ENCODE measurements around the gene FAM240A.
"Not testable (repeated sequence)": the region's sequence is repeated elsewhere in the genome, so short reads cannot be mapped to it uniquely, and the experiment has no call there.

The FAM240A gene

GRCh38 chr3:46587268-46587667 lies 25.1 kb upstream of the FAM240A start:
- not testable (repeated sequence) for DNase-seq

- no peak for DNase-seq
Observed at GRCh38 chr3:46593274-46593862, 19.0 kb upstream of the FAM240A start.

- DNase-seq: no peak
Observed at GRCh38 chr3:46593979-46594378, 18.3 kb upstream of the FAM240A start.

- no peak for DNase-seq
Observed at GRCh38 chr3:46594723-46595122, 17.6 kb upstream of the FAM240A start.

GRCh38 chr3:46595819-46596314 lies 16.5 kb upstream of the FAM240A start:
- DNase-seq: no peak

GRCh38 chr3:46599590-46599989 lies 12.7 kb upstream of the FAM240A start:
- DNase-seq: no peak

GRCh38 chr3:46603446-46604046 lies 8.8 kb upstream of the FAM240A start:
- no peak for DNase-seq

GRCh38 chr3:46604127-46604526 lies 8.2 kb upstream of the FAM240A start:
- DNase-seq: no peak

- no peak for DNase-seq
Observed at GRCh38 chr3:46607603-46608028, 4.7 kb upstream of the FAM240A start.

GRCh38 chr3:46609212-46609721 lies 3.1 kb upstream of the FAM240A start:
- DNase-seq: no peak

GRCh38 chr3:46609944-46610722 lies 2.2 kb upstream of the FAM240A start:
- DNase-seq: no peak

GRCh38 chr3:46613313-46614005 lies 1.1 kb downstream of the FAM240A start:
- no peak for DNase-seq

GRCh38 chr3:46614431-46614830 lies 2.1 kb downstream of the FAM240A start:
- no peak for DNase-seq

GRCh38 chr3:46615050-46615775 lies 2.9 kb downstream of the FAM240A start:
- no peak for DNase-seq

GRCh38 chr3:46615976-46616375 lies 3.7 kb downstream of the FAM240A start:
- DNase-seq: no peak

GRCh38 chr3:46617941-46618340 lies 5.6 kb downstream of the FAM240A start:
- DNase-seq: no peak

GRCh38 chr3:46619845-46620778 lies 7.8 kb downstream of the FAM240A start:
- DNase-seq: no peak

GRCh38 chr3:46624533-46624932 lies 12.2 kb downstream of the FAM240A start:
- no peak for DNase-seq

- no peak for DNase-seq
Observed at GRCh38 chr3:46624975-46625490, 12.7 kb downstream of the FAM240A start.

GRCh38 chr3:46626039-46626438 lies 13.7 kb downstream of the FAM240A start:
- DNase-seq: no peak

- no peak for DNase-seq
Observed at GRCh38 chr3:46627078-46627477, 14.8 kb downstream of the FAM240A start.

All from activated CD4-positive, alpha-beta T cell treated with anti-CD3 and anti-CD28 coated beads, Interleukin-2, amount 50 U/mL, for 1 hour (primary cell).